HG03432 (cell line): ENCODE data around the gene CELA2A.
"Not testable (repeated sequence)": the region's sequence is repeated elsewhere in the genome, so short reads cannot be mapped to it uniquely, and the experiment has no call there.

Source experiments
- ATAC-seq: cut with Tn5 transposase; IDR thresholded peaks from one replicate; pipeline ENCODE4 v1.9.1; 2021; ENCODE audit warnings: mild to moderate bottlenecking, moderate library complexity; ENCODE audit not compliant: unreplicated experiment

CELA2A gene

DNA sequence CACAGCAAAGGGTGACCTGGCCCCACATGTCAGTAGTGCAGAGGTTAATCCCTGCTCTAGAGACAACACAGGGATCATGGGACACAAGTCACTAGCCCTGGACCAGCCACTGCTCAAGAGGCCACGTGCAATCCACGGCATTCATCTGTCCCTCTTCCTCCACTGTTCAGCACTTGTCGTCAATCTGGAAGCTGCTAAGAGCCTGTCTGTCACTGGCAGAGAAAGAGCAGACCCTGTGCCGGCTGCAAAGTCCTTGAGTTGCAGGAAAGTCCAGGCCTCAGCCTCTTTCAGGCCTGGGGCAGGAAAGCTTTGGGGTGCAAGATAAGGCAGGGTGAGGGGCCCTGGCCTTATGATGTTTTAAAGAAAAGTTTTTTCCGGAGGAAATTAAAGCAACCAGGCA is 36.1 kb downstream of the CELA2A start:
- ATAC-seq, result no peak

DNA sequence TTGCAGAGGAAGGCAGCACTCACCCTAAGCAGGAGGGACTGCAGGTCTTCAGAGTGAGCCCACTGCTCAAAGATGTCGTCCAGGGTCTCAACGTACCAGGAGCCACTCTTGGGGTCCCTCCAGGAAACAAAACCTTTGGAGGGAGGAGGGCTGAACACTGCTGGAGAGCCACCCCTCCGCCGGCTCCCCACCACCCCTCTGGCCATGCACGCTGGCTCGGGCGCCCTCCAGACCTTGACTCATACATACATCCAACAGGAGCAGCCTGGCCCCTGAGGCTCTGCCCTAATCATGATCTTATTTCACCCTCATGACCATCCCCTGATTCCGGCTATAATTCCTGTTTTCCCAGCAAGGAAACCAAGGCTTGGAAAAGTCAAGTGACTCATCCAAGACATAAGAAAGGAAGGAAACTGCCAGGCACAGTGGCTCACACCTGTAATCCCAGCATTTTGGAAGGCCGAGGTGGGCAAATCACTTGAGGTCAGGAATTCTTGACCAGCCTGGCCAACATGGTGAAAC is 37.4 kb downstream of the CELA2A start:
- no peak for ATAC-seq

- ATAC-seq, result no peak
Measured at GRCh38 chr1:15500184-15501178, 43.9 kb downstream of the CELA2A start.

DNA sequence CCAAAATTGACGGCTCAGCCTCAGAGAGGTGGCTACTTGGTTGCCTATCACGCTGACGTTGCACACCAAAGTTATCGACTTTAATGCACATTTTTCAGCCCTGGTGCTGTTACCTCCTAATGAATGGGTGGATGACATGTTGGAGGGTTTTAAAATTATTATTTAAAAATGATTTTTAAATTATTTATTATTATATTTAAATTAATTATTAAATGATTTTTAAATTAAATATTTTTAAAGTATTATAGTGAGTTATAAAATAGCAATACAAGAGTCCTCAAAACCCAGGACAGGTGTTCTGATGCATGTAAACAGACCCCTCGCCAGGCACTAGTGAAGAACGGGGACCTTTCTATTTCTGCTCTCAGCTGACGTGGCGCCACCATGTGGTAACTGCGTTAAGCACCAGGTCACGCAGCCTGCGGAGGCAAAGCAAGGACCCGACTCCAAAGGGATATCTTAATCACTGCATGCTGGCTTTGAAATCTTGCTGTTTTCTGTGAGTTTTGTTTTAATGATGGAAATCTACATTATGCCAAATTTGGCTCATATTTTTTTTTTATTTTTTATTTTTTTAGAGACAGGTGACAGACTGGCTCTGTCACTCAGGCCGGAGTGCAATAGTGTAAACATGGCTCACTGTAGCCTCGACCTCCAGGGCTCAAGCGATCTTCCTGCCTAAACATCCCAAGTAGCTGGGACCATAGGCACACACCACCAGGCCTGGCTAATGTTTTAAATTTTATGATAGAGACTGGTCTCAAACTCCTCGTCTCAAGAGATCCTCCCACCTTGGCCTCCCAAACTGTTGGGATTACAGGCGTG is 44.9 kb downstream of the CELA2A start:
- no peak for ATAC-seq

DNA sequence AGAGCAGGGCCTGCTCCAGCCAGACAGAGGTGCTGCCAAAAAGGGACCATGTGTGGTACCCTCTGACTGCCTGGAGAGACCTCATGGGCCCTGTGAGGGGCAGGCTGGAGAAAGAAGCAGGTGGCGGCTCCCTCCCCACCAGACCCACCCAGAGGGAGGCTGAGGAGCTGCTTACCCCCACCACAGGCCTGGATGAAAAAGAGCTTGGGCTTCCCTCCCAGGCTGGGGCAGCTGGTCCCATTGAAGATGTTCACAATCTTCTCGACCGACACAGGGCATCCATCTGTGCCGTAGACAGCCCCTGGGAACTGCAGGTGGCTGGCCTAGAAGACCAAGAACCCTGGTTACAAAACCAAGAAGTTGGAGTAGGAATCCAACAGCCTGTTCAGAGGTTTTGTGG is 47.9 kb downstream of the CELA2A start:
- no peak for ATAC-seq

GRCh38 chr1:15506831-15507230 is 50.3 kb downstream of the CELA2A start:
- ATAC-seq, result no peak

- no peak for ATAC-seq
Measured at GRCh38 chr1:15507278-15507677, 50.7 kb downstream of the CELA2A start.

- no peak for ATAC-seq
Measured at GRCh38 chr1:15508700-15509487, 52.4 kb downstream of the CELA2A start.

GRCh38 chr1:15509586-15509985 is 53.1 kb downstream of the CELA2A start:
- ATAC-seq, result no peak

GRCh38 chr1:15510611-15511405 is 54.3 kb downstream of the CELA2A start:
- ATAC-seq, result no peak

DNA sequence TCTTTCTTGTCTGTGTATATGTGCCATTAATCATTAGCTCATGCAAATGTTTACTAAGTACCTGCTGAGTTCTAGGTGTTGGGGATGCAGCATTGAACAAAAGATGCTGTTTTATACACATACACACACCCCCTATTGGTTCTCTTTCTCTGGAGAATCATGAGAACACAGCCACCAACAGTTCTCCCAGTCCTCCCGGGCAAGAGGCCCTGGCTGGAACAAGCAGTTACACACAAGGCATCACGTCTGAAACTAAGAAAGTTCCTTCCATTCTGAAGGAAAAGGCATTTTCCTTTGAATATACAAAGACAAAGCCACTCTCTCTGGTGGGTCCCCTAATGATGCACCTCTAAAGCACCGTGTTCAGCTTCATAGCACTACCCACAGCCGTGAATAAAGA is 56.7 kb downstream of the CELA2A start:
- no peak for ATAC-seq

DNA sequence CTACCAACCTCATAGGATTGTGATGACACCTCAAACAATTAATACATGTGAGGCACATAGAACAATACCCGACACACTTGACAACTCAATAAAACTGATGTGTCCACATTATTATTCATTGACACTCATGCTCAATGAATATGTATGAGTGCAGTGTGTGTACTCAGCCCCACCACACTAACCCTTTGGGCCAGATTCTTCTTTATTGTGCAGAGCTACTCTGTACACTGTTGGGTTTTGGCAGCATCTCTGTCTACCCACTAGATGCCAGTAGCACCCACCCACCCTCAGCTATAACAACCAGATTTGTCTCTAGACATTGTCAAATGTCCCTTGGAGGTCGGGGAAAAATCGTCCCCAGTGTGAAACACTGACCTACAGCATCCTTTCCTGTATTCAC is 57.4 kb downstream of the CELA2A start:
- no peak for ATAC-seq

DNA sequence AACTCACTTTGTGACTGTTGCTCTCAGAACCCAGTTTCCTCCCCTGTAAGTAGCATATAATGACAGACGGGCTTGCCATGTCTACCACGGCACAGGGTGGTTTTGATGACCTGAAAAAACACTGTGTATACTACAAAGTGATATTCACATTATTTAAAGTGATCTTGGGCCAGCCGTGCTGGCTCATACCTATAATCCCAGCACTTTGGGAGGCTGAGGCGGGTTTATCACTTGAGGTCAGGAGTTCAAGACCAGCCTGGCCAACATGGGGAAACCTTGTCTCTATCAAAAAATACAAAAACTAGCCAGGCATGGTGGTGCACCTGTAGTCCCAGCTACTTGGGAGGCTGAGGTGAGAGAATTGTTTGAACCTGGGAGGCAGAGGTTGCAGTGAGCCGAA is 58.0 kb downstream of the CELA2A start:
- ATAC-seq, result not testable (repeated sequence)

DNA sequence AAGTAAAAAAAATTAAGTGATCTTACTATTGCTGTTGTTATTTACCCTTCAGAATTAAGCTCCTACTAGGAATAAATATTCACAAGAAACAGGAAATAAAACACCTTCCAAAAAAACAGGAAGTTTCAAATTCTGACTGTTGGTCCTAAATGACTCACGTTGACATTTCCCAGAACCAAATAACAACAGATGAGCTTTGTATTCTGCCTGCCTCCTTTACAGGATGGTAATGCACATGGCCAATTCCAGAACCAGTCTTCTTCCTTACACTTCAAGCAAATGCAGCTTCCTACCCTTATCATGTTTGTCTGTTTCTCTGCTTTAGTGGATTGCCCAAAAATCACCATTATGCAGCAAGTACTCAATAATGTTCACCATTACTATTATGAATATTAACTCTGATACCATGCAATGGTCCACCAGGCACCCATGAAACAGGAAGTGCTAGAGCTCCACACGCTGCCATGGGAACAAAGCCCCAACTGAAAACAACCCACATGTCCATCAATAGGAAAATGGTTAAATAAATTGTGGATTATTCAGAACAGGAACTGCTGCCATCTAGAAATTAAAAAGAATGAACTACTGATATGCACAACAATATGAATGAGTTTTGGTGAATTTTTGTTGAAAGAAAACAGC is 58.6 kb downstream of the CELA2A start:
- no peak for ATAC-seq

GRCh38 chr1:15519625-15520024 is 63.1 kb downstream of the CELA2A start:
- no peak for ATAC-seq

DNA sequence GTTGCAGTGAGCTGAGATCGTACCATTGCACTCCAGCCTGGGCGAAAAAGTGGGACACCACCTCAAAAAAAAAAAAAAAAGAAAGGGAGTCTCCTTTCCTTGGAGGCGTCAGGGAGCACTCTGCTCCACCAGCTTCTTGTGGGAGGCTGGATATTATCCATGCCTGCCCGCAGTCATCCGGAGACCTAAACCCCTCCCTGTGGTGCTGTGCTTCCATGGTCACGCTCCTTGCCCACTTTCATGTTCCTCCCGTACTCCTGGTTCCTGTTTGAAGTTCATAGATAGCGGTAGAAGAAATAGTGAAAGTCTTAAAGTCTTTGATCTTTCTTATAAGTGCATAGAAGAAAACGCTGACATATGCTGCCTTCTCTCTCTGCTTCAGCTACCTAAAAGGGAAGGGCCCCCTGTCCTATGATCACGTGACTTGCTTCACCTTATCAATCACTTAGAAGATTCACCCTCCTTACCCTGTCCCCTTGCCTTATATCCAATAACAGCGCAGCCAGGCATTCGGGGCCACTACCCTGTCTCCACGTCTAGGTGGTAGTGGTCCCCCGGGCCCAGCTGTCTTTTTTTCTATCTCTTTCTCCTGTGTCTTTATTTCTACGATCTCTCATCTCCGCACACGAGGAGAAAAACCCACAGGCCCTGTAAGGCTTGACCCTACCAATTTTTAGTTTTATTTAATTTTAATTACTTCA is 64.8 kb downstream of the CELA2A start:
- ATAC-seq, result not testable (repeated sequence)
